WTC11 (cell line): ENCODE measurements around the gene HEXD.

ENCODE experiments used
- CTCF ChIP-seq: fragments of 200-600 bp; IDR thresholded peaks from 2 replicates; pipeline ENCODE4 v1.8.0; 2022; ENCODE audit warnings: antibody characterized with exemption
- IRF2 ChIP-seq: sonication (generic); formaldehyde crosslinking; IDR thresholded peaks from 2 replicates; pipeline ENCODE4 v1.8.0; 2022; ENCODE audit warnings: low read depth, missing genetic modification reagents, borderline replicate concordance
- PREB ChIP-seq: sonication (generic); formaldehyde crosslinking; IDR thresholded peaks from 2 replicates; pipeline ENCODE4 v1.8.1; 2022; ENCODE audit warnings: mild to moderate bottlenecking, missing genetic modification reagents, moderate library complexity, borderline replicate concordance
- STAT6 ChIP-seq: sonication (generic); formaldehyde crosslinking; conservative IDR thresholded peaks from 2 replicates; pipeline ENCODE4 v1.8.1; 2023; ENCODE audit warnings: mild to moderate bottlenecking, low read depth, missing genetic modification reagents, moderate library complexity

GRCh38 chr17:82424863-82425159, 6.7 kb downstream of the HEXD start:
- TF ChIP-seq PREB (CRISPR knock-in tag), result no peak
- no peak for TF ChIP-seq CTCF
- no peak for TF ChIP-seq STAT6 (CRISPR knock-in tag)
- no peak for TF ChIP-seq IRF2 (CRISPR knock-in tag)
